GM19455 (cell line): ENCODE measurements around the gene NEK1.

Source experiments
- ATAC-seq: cut with Tn5 transposase; IDR thresholded peaks from one replicate; pipeline ENCODE4 v1.9.1; 2021; ENCODE audit not compliant: unreplicated experiment

NEK1 gene

GRCh38 chr4:169376421-169376820, 236.0 kb downstream of the NEK1 start:
- ATAC-seq: no peak

GRCh38 chr4:169372791-169373190, 239.6 kb downstream of the NEK1 start:
- no peak for ATAC-seq

- ATAC-seq: no peak
These were observed 242.7 kb downstream of the NEK1 start for GRCh38 chr4:169369634-169370033.

GRCh38 chr4:169367826-169368225, 244.6 kb downstream of the NEK1 start:
- no peak for ATAC-seq

GRCh38 chr4:169366821-169367220, 245.6 kb downstream of the NEK1 start:
- ATAC-seq: no peak

GRCh38 chr4:169362607-169363006, 249.8 kb downstream of the NEK1 start:
- ATAC-seq: no peak

GRCh38 chr4:169361756-169362155, 250.6 kb downstream of the NEK1 start:
- no peak for ATAC-seq

- no peak for ATAC-seq
These were observed 252.4 kb downstream of the NEK1 start for GRCh38 chr4:169359961-169360360.

- ATAC-seq: no peak
These were observed 260.0 kb downstream of the NEK1 start for GRCh38 chr4:169352360-169352759.

- no peak for ATAC-seq
These were observed 260.5 kb downstream of the NEK1 start for GRCh38 chr4:169351872-169352271.

- no peak for ATAC-seq
These were observed 263.8 kb downstream of the NEK1 start for GRCh38 chr4:169348541-169348940.

- ATAC-seq: no peak
These were observed 265.5 kb downstream of the NEK1 start for GRCh38 chr4:169346840-169347239.

GRCh38 chr4:169345316-169345721, 267.1 kb downstream of the NEK1 start:
- ATAC-seq: no peak
